KMS-11 (cell line): Measurements from ENCODE around the gene ARHGDIA.
A peak's percentile ranks its signal among the peaks of the same experiment; 100 is the strongest.

Experiments
- H2AFZ ChIP-seq: fragments of 200-600 bp; sonication (generic); 2 replicates; pipeline ENCODE4 v1.6.1; 2016; ENCODE audit warnings: antibody characterized with exemption, mixed run types, low read depth
- H3K27ac ChIP-seq: fragments of 200-600 bp; sonication (generic); 2 replicates; pipeline ENCODE4 v1.6.1; 2016; ENCODE audit warnings: mild to moderate bottlenecking, mixed run types
- H3K27me3 ChIP-seq: fragments of 200-600 bp; sonication (generic); 2 replicates; pipeline ENCODE4 v1.6.1; 2017; ENCODE audit warnings: mild to moderate bottlenecking, low read depth, mixed run types, moderate library complexity; ENCODE audit not compliant: insufficient read depth
- H3K36me3 ChIP-seq: fragments of 200-600 bp; sonication (generic); 2 replicates; pipeline ENCODE4 v1.6.1; 2017; ENCODE audit warnings: mild to moderate bottlenecking, mixed run types; ENCODE audit not compliant: insufficient read depth
- H3K4me1 ChIP-seq: fragments of 200-600 bp; sonication (generic); 2 replicates; pipeline ENCODE4 v1.6.1; 2016; ENCODE audit warnings: mild to moderate bottlenecking, low read depth, mixed run types; ENCODE audit not compliant: poor library complexity, severe bottlenecking
- H3K4me2 ChIP-seq: fragments of 200-600 bp; sonication (generic); 2 replicates; pipeline ENCODE4 v1.7.0; 2016; ENCODE audit warnings: mild to moderate bottlenecking, mixed run types
- H3K4me3 ChIP-seq: fragments of 200-600 bp; sonication (generic); IDR thresholded peaks from 2 replicates; pipeline ENCODE4 v1.6.1; 2017; ENCODE audit warnings: low read depth, low read length, mixed read lengths; ENCODE audit not compliant: insufficient read depth
- H3K79me2 ChIP-seq: fragments of 200-600 bp; sonication (generic); 2 replicates; pipeline ENCODE4 v1.6.1; 2016; ENCODE audit warnings: low read depth, mixed run types; ENCODE audit not compliant: insufficient read depth
- H3K9ac ChIP-seq: fragments of 200-600 bp; sonication (generic); 2 replicates; pipeline ENCODE4 v1.6.1; 2016; ENCODE audit warnings: mild to moderate bottlenecking, mixed run types
- H4K20me1 ChIP-seq: fragments of 200-600 bp; sonication (generic); 2 replicates; pipeline ENCODE4 v1.6.1; 2016; ENCODE audit warnings: mild to moderate bottlenecking, mixed run types; ENCODE audit not compliant: insufficient read depth
- TF ChIP-seq, protein P1 (sequence below): fragments of 200-600 bp; sonication (generic); conservative IDR thresholded peaks from 2 replicates; pipeline ENCODE4 v1.6.1; 2017; ENCODE audit warnings: low read depth, mild to moderate bottlenecking, antibody characterized with exemption, low read length, moderate library complexity, mixed read lengths

Gene ARHGDIA

GRCh38 chr17:81909966-81910839 is 39.1 kb upstream of the ARHGDIA start:
- H3K27ac ChIP-seq: no peak overlapping the region
- H3K4me1 ChIP-seq: peaks cover 17% of the 10 kb centered on the region
- H3K27me3 ChIP-seq: no peaks in the 10 kb centered on the region
- no peak overlapping the region for H3K4me3 ChIP-seq
- H3K79me2 ChIP-seq: peaks cover 8% of the 10 kb centered on the region
- no peaks in the 10 kb centered on the region for H4K20me1 ChIP-seq
- peaks cover 14% of the 10 kb centered on the region; the same call in 1 of the 2 replicates for H3K36me3 ChIP-seq
- peak overlapping the region; percentile 30; the same call in 1 of the 2 replicates for H2AFZ ChIP-seq
- TF ChIP-seq, protein P1, sequence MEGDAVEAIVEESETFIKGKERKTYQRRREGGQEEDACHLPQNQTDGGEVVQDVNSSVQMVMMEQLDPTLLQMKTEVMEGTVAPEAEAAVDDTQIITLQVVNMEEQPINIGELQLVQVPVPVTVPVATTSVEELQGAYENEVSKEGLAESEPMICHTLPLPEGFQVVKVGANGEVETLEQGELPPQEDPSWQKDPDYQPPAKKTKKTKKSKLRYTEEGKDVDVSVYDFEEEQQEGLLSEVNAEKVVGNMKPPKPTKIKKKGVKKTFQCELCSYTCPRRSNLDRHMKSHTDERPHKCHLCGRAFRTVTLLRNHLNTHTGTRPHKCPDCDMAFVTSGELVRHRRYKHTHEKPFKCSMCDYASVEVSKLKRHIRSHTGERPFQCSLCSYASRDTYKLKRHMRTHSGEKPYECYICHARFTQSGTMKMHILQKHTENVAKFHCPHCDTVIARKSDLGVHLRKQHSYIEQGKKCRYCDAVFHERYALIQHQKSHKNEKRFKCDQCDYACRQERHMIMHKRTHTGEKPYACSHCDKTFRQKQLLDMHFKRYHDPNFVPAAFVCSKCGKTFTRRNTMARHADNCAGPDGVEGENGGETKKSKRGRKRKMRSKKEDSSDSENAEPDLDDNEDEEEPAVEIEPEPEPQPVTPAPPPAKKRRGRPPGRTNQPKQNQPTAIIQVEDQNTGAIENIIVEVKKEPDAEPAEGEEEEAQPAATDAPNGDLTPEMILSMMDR: no peak
- H3K9ac ChIP-seq: peak overlapping the region; percentile 38; the same call in 1 of the 2 replicates
- H3K4me2 ChIP-seq: peak overlapping the region; percentile 96

GRCh38 chr17:81909231-81909630 is 38.1 kb upstream of the ARHGDIA start:
- Histone ChIP-seq H3K27me3 (no peaks in the 10 kb centered on the region), H4K20me1 (no peaks in the 10 kb centered on the region), H2AFZ (no peak overlapping the region), H3K79me2 (peaks cover under 1% of the 10 kb centered on the region; the same call in 1 of the 2 replicates), H3K4me2 (no peak overlapping the region), H3K9ac (no peak overlapping the region), H3K36me3 (peaks cover 10% of the 10 kb centered on the region; the same call in 1 of the 2 replicates), H3K4me1 (peaks cover 17% of the 10 kb centered on the region), H3K27ac (no peak overlapping the region), H3K4me3 (no peak overlapping the region)
- TF ChIP-seq, protein P1: no peak

GRCh38 chr17:81908793-81909192 is 37.7 kb upstream of the ARHGDIA start:
- H3K9ac ChIP-seq: no peak overlapping the region

GRCh38 chr17:81907219-81908145 is 36.3 kb upstream of the ARHGDIA start:
- H3K36me3 ChIP-seq: no peaks in the 10 kb centered on the region
- H3K79me2 ChIP-seq: no peaks in the 10 kb centered on the region
- TF ChIP-seq, protein P1: no peak
- no peaks in the 10 kb centered on the region for H4K20me1 ChIP-seq
- H3K4me1 ChIP-seq: peaks cover 17% of the 10 kb centered on the region
- no peak overlapping the region for H3K4me2 ChIP-seq
- no peak overlapping the region for H3K4me3 ChIP-seq
- H3K27ac ChIP-seq: no peak overlapping the region
- H3K27me3 ChIP-seq: no peaks in the 10 kb centered on the region
- H2AFZ ChIP-seq: no peak overlapping the region
- no peak overlapping the region for H3K9ac ChIP-seq

More at GRCh38 chr17:81908793-81909192, 37.7 kb upstream of the ARHGDIA start:
- Histone ChIP-seq H3K79me2 (no peaks in the 10 kb centered on the region; the same call in 1 of the 2 replicates), H3K27me3 (no peaks in the 10 kb centered on the region), H3K27ac (no peak overlapping the region), H3K36me3 (peaks cover 10% of the 10 kb centered on the region; the same call in 1 of the 2 replicates), H3K4me3 (no peak overlapping the region), H3K4me2 (no peak overlapping the region), H2AFZ (no peak overlapping the region), H4K20me1 (no peaks in the 10 kb centered on the region), H3K4me1 (peaks cover 17% of the 10 kb centered on the region)
- TF ChIP-seq, protein P1: no peak
